CD4-positive, alpha-beta T cell (primary cell): ENCODE data around the gene WDR4. TPM values are rescaled to one million over a fixed set of nuclear protein-coding genes. Genes with fewer than 3 reads are reported as not detected.
A peak's percentile ranks its signal among the peaks of the same experiment; 100 is the strongest.
"Not testable (repeated sequence)": the region's sequence is repeated elsewhere in the genome, so short reads cannot be mapped to it uniquely, and the experiment has no call there.

Experiments used
- ATAC-seq: fragments of 200-7000 bp; cut with Tn5 transposase; one replicate; pipeline ENCODE4 v1.10.0; 2022; ENCODE audit warnings: mild to moderate bottlenecking; ENCODE audit not compliant: poor library complexity
- CTCF ChIA-PET: fragments of 350-600 bp; sonication (Branson Sonifier 250); formaldehyde crosslinking; loops from one replicate; lab custom pipeline; 2021; ENCODE audit warnings: antibody characterized with exemption, inconsistent platforms; lab: Charles Lee
- POLR2A ChIA-PET: fragments of 350-600 bp; sonication (Branson Sonifier 250); formaldehyde crosslinking; loops from one replicate; lab custom pipeline; 2021; ENCODE audit warnings: antibody characterized with exemption, inconsistent platforms; lab: Charles Lee
- DNase-seq, 14 experiments: peaks; one replicate each; pipeline ENCODE4 v3.0.0-alpha.2; 2013 to 2020; ENCODE audit warnings: mixed read lengths in 2 of 14
- H3K27ac ChIP-seq, 2 donors: one replicate each; pipeline versions ENCODE4 v1.5.1 to v1.7.0; 2013; ENCODE audit warnings: low read length in 2 of 2, low read depth in 1 of 2, mild to moderate bottlenecking in 1 of 2
- H3K27me3 ChIP-seq, 2 experiments: 1 replicate in 1 of 2; 2 replicates in 1 of 2; pipeline versions ENCODE4 v1.6.1 to v1.7.0; 2013; ENCODE audit warnings: low read length in 2 of 2, control low read depth in 1 of 2, mild to moderate bottlenecking in 1 of 2, moderate library complexity in 1 of 2; ENCODE audit not compliant: insufficient read depth in 2 of 2, control insufficient read depth in 1 of 2
- H3K36me3 ChIP-seq: one replicate; pipeline ENCODE4 v1.6.1; 2013; ENCODE audit warnings: low read length, control low read depth; ENCODE audit not compliant: insufficient read depth
- H3K4me1 ChIP-seq: one replicate; pipeline ENCODE4 v1.6.1; 2013; ENCODE audit warnings: low read length, control low read depth; ENCODE audit not compliant: insufficient read depth
- H3K4me3 ChIP-seq: one replicate; pipeline ENCODE4 v1.5.1; 2013; ENCODE audit warnings: mild to moderate bottlenecking, low read length, moderate library complexity
- H3K9me3 ChIP-seq, 2 experiments: 1 replicate in 1 of 2; 2 replicates in 1 of 2; pipeline versions ENCODE4 v1.6.1 to v1.7.0; 2013; ENCODE audit warnings: low read length in 2 of 2, mild to moderate bottlenecking in 2 of 2, control low read depth in 1 of 2, moderate library complexity in 1 of 2; ENCODE audit not compliant: control insufficient read depth in 1 of 2, insufficient read depth in 1 of 2
- H3K27ac Mint-ChIP-seq: one replicate; pipeline ENCODE4 v1.8.0; 2020; ENCODE audit warnings: mixed read lengths
- H3K27me3 Mint-ChIP-seq: one replicate; pipeline ENCODE4 v1.8.0; 2021; ENCODE audit warnings: mixed read lengths
- H3K36me3 Mint-ChIP-seq: one replicate; pipeline ENCODE4 v1.8.0; 2021; ENCODE audit warnings: low read depth, mixed read lengths
- H3K4me1 Mint-ChIP-seq: one replicate; pipeline ENCODE4 v1.8.0; 2021; ENCODE audit warnings: low read depth, mixed read lengths
- H3K4me3 Mint-ChIP-seq: one replicate; pipeline ENCODE4 v1.8.0; 2020; ENCODE audit warnings: mild to moderate bottlenecking, mixed read lengths
- H3K9me3 Mint-ChIP-seq: one replicate; pipeline ENCODE4 v1.8.0; 2020; ENCODE audit warnings: mixed read lengths
- CTCF ChIP-seq: fragments of 200-600 bp; IDR thresholded peaks from one replicate; pipeline ENCODE4 v1.8.0; 2022; ENCODE audit warnings: antibody characterized with exemption, mild to moderate bottlenecking
- intact Hi-C, 2 experiments: fragments of 100-400 bp; cut with DNase I in 1 of 2; cut with micrococcal nuclease in 1 of 2; formaldehyde crosslinking; loops; one replicate each; pipeline versions ENCODE4 v1.15.1 to v1.9.0; 2023 to 2025; cut with DNase I, micrococcal nuclease
- polyA plus RNA-seq, 2 donors: library from polyadenylated mRNA; unstranded; fragments of 120-200 nt; gene quantifications; one replicate each; pipeline ENCODE4 v1.2.1, GENCODE V29; 2013
- total RNA-seq, 174 experiments: library from RNA in 2 of 174; stranded (reverse) in 2 of 174; gene quantifications; one replicate each; pipeline ENCODE4 v1.2.3 and lab custom pipeline; 2021 to 2026

The WDR4 gene
- total RNA-seq (10 to 100 TPM; 11.3 to 12.9 TPM), total RNA-seq (lab: John Stamatoyannopoulos, UW) (10.3 to 128 (median 20.1) reads per million in 172 experiments)
- 10.5 TPM for polyA plus RNA-seq (2013, experiment 1 of 2)
- polyA plus RNA-seq (2013, experiment 2 of 2): 10.9 TPM

- Mint-ChIP-seq H3K4me3 (peak within 1 kb of the TSS; percentile 99), H3K4me1 (peaks cover 33% of the 10 kb centered on the region), H3K9me3 (no peaks in the 10 kb centered on the region), H3K27me3 (no peaks in the 10 kb centered on the region), H3K36me3 (peaks cover 38% of the 10 kb centered on the region), H3K27ac (peak within 1 kb of the TSS; percentile 95)
- intact Hi-C loops: loop anchor here (1.0 to 10.0 kb wide), 4 partner anchors 14 to 1456 kb away; partner anchors contain the start of genes NDUFV3 (in 2 of the 2), PKNOX1 (in 2 of the 2) and CFAP410 (in 1 of the 2)
- Histone ChIP-seq H3K4me3 (peak within 1 kb of the TSS; percentile 74), H3K36me3 (peaks cover 14% of the 10 kb centered on the region), H3K4me1 (peaks cover 25% of the 10 kb centered on the region), H3K9me3 (no peaks in the 10 kb centered on the region), H3K27me3 (no peaks in the 10 kb centered on the region), H3K27ac (peak within 1 kb of the TSS; percentile 80 to 93)
- ATAC-seq (peak; percentile 90), DNase-seq (peak; percentile 98 to 100 (median 98))
- ChIA-PET POLR2A (interaction anchor here (1.0 to 3.3 kb wide), 3 partner anchors 9 to 49 kb away, joined by 4 to 39 read pairs (median 4); partner anchors contain the start of gene NDUFV3), CTCF (interaction anchor here (2.6 kb wide), 1 partner anchor 14 kb away, joined by 8 read pairs; the partner anchor contains the start of gene NDUFV3)
- TF ChIP-seq CTCF: no peak
Observed at GRCh38 chr21:42878993-42879787, at the start of gene WDR4. WDR4 (minus strand) TSS chr21:42879539; CDS start chr21:42879495, 44 bp downstream.

- H3K27me3 Mint-ChIP-seq, H3K9me3 ChIP-seq, H3K27ac ChIP-seq, H3K36me3 Mint-ChIP-seq, H3K9me3 Mint-ChIP-seq, POLR2A ChIA-PET, H3K27me3 ChIP-seq, intact Hi-C loops, ATAC-seq, H3K27ac Mint-ChIP-seq, CTCF ChIA-PET, DNase-seq, H3K4me3 Mint-ChIP-seq, H3K4me3 ChIP-seq, H3K36me3 ChIP-seq: not testable (repeated sequence)
- H3K4me1 ChIP-seq: peaks cover 18% of the 10 kb centered on the region
- peaks cover 22% of the 10 kb centered on the region for H3K4me1 Mint-ChIP-seq
Observed at GRCh38 chr21:42927474-42928200, 48.3 kb upstream of the WDR4 start.

GRCh38 chr21:42925114-42925926, 46.0 kb upstream of the WDR4 start, which contains the start of gene ERVH48-1:
ERVH48-1 (minus strand) TSS chr21:42925630; CDS start chr21:42919006, 6,624 bp downstream.
- Mint-ChIP-seq H3K4me3 (no peak within 1 kb of the TSS), H3K36me3 (no peaks in the 10 kb centered on the region), H3K27ac (peak within 1 kb of the TSS; percentile 88), H3K9me3 (no peaks in the 10 kb centered on the region), H3K27me3 (no peaks in the 10 kb centered on the region), H3K4me1 (peaks cover 22% of the 10 kb centered on the region)
- intact Hi-C loops: loop anchor here in 1 of 2 experiments (2.0 kb wide), 1 partner anchor 47 kb away; no protein-coding TSS in a partner anchor
- Histone ChIP-seq H3K27ac (no peak within 1 kb of the TSS), H3K27me3 (no peaks in the 10 kb centered on the region), H3K4me1 (peaks cover 18% of the 10 kb centered on the region), H3K4me3 (no peak within 1 kb of the TSS), H3K9me3 (no peaks in the 10 kb centered on the region), H3K36me3 (no peaks in the 10 kb centered on the region)
- DNase-seq (peak in 8 of 14 experiments; percentile 2 to 69 (median 38)), ATAC-seq (peak; percentile 85)
- no peak for TF ChIP-seq CTCF
- CTCF ChIA-PET: no interaction called here
- POLR2A ChIA-PET: interaction anchor here (0.8 kb wide), 1 partner anchor 49 kb away, joined by 5 read pairs; the partner anchor contains the start of gene PKNOX1
